ENCODE measurements around the gene SMAD7.

Gene SMAD7, protein sequence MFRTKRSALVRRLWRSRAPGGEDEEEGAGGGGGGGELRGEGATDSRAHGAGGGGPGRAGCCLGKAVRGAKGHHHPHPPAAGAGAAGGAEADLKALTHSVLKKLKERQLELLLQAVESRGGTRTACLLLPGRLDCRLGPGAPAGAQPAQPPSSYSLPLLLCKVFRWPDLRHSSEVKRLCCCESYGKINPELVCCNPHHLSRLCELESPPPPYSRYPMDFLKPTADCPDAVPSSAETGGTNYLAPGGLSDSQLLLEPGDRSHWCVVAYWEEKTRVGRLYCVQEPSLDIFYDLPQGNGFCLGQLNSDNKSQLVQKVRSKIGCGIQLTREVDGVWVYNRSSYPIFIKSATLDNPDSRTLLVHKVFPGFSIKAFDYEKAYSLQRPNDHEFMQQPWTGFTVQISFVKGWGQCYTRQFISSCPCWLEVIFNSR

DNA sequence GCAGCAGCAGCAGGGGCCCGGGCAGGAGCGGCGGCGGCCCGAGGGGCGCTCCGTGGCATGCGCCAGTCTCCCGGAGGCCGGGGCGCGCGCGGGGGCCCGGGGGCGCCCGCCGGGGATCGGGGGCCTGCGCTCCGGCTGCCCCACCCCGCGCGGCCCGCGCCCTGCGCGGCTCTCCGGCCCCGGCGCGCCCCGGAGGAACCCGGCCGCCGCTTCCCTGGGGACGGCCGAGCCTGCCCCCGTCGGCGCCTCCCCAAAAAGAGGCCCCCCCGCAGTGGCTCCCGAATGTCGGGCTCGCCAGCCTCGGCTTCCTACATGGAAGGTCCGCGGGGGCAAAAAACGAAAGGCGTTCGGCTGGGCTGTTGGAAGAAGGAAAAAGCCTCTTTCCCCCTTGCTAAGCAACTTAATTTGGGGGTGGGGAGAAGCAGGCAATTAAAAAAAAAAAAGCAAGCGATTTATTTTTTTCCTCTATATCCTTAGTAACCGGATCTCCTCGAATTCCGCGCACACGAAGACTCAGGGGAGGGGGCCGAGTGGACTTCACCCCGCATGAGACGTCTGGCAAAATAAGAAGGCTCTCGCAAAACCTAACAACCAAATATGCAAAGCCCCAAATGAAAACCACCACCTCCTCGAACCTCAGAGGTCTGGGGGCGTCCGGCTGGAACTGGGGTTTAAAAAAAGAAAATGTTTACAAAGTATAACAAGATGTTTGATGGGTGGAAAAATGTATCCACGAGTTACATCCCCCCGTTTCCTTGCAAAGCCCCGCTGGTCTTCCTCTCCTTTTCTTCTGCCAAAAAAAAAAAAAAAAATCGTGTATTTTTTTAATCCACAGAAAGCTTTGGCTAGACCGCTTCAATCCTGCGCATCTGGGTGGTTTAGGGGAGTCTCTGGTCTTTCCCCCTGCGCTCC, at the start of gene SMAD7:
Gene SMAD7 (minus strand): TSS at position 430 of the 912 bp plus-strand sequence. CDS start 541 bp downstream, outside the sequence.
- DNase-seq (ENCODE audit: low read depth in 2 of 2): no peak

DNA sequence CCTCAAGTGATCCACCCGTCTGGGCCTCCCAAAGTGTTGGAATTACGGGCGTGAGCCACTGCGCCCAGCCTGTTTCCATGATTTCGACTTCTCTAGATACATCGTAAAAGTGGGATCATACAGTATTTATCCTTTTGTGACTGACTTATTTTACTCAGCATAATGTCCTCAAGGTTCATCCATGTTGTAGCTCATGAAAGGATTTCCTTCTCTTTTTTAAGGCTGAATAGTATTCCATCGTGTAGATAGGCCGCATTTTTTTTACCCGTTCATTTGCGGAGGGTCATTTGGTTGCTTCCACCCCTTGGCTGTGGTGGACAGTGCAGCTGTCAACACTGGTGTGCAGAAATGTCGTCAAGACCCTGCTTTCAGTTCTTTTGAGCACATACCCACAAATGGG, 48.8 kb upstream of the SMAD7 start:
- DNase-seq (ENCODE audit: low read depth in 2 of 2): no peak

DNA sequence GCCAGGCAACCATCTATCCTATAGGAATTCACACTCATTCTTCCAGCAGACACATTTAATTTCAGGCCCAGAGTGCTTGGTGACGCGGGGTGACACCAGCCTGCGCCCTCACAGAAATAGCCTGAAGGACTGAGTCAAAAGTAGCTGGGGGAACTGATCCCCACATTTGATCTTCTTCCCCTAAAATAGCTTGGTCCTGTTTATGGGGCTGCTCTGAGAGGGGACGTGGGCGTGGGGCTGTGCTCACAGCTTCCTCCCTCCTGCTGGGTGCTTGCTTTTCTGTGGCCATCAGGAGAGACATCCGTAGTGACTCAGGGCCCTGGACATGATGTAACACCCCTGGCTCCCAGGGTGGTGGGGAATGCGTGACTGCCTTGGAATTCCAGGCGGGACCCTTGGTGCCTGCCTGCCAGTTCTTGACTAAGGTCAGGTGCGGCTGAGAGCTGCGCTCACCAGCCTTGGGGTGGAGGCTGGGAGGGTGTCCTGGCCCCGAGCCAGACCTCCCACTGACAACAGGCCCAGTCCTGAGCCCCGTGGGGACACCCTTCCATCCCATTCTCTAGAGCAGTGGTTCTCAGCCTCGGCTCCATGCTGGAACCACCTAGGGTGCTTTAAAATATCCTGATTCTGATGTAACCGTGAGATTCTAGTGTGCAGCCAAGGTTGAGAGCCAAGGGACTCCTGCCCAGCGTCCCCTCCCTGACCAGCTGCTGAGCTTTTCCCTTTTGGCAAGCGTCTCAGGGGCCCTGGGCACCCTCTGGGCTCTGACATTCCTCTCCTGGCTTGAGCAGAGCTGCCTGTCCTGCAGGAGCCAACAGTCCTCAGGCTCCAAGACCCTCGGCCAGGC, 47.4 kb upstream of the SMAD7 start:
- no peak for DNase-seq (ENCODE audit: low read depth in 2 of 2)

DNA sequence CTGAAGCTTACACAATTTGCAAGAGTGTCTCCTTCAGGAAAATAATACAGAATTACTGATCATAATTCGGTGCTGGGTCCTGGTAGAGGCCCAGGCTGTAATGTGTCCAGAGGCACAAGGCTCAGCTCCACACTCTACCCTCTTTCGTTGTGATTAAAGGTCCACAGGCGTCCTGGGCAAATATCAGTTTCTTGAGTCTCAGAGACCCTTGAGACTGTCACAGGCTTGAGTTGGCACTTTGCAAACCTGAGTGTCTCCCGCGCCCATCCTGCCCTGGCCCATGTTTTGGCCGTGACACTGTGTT, 46.9 kb upstream of the SMAD7 start:
- DNase-seq (ENCODE audit: low read depth in 2 of 2): no peak

DNA sequence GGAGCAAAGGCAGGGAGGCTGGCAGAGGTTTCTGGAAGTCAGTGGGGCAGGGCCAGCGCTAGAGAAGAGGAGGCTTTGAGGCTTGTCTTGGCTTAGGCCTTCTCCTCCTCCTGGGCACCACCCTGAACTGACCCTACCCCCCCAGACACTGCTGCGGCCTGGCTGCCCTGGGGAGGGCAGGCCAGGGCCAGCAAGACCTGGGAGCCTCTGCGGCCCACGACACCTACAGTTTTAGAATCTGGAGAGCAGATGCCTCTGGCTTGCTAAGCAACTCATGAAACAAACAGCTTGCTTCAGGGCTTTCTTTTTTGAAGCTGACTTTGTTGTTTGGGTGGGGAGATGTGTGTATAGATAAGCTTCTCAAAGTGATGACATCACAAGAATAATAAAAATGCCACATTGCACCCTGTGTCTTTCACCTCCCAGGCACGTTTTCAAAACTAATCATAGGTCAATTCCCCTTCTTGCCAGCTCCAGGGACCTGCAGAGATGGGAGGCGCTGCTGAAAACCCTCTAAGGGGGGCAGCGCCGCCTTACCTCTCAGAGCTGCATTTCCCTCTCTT, 46.2 kb upstream of the SMAD7 start:
- DNase-seq (ENCODE audit: low read depth in 2 of 2): no peak

DNA sequence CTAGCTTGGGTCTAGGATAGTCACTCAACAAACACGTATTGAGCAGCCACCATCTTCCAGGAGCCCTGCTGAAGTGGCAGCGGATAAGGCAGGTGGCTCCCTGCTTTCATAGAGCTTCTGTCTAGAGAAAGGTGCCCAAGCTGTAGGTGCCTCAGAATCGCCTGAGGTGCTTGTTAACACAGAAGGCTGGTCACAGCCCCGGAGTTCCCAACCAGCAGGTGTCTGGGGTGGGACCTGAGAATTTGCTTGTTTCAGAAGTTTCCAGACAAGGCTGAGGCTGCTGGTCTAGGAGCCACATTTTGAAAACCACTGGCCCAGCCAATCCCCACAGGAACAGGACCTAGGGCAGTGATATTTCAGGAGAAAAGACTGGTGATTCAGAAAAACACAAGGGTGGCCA, 45.3 kb upstream of the SMAD7 start:
- DNase-seq (ENCODE audit: low read depth in 2 of 2): no peak

DNA sequence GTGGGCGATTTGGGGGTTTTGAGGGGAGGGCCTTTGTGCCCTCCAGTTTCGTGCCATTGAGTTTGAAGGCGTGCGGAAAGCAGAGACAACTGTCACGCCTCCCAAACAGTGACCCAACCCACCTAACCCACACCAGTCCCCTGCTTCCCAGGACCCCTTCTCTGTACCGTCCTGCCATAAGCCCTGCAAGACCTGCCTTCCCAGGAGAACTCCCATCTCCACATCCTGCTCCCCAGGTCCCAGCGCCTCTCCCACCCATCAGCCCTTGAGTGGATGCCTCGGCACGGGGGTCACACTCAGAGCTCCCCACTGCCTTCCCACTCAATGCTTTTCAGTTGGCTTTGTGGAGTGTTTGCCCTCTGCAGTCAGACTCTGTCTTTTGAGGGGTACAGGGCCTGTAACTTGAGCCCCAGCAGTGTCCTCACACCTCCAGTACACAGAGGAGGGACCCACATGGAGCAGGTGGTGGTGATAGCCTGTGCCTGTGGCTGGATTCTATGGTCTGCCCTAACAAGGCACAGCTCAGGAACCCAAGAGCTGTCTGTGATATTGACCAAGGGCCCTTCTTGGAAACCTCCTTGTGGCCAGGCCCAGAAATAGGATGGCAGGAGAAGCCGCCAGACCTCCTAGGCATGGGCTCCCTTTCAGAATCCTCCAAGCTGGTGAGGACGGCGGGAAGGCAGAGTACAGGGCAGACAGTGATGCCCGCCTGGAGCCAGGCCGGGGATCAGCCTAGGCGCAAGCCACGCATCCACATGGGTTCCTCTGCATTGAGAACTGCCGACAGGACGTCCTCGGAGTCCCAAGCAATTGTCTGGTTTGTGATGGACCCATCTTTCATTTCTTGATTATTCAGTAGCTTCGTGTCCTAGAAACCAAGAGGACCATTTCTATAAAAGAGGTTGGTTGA, 44.4 kb upstream of the SMAD7 start:
- DNase-seq (ENCODE audit: low read depth in 2 of 2): no peak

DNA sequence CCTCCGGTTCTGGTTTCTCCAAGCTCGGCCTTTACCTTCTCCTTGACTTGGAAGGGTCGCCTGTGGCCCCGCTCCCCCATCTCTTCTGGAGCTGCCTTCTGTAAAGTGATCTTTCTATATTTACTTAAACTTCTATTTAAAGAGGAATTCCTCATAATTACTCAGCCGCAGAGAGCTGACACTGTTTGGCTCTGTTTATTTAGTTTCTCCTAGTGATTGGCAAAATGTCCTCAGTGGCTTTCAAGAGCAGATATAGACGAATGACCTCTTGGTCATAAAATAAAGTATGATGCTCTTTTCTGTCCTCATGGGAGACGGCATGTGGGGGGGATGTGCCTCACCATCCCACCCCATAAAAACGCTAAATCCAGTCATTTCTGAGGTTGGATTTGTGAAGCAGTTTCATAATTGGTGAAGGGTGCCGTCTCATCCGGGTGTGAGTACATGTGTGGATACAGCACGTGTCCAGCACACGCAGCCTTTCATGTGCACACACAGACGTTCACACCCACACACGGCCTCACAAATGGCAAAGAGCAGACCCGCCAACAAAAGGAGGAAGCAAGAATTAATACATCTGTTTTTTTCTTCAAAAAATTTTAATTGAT, 43.4 kb upstream of the SMAD7 start:
- no peak for DNase-seq (ENCODE audit: low read depth in 2 of 2)

DNA sequence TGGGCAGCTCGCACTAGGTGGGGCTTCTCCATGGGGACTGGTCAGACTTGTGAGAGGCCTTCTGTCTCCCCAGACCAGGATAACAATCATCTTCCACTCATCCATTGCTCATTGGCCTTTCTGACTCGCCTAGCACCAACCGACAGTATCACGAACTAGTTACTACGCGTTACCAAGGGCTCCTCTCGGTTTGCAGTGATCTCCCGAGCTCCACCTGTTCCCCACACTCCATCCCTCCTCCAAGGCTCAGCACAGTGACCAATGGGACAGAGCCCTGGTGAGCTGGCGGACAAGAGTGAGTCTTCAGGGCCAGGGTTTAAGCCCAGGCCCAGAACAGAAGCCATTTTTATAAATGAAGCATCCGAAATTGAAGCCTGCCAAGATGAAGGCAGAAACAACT, 42.8 kb upstream of the SMAD7 start:
- DNase-seq (ENCODE audit: low read depth in 2 of 2): no peak

DNA sequence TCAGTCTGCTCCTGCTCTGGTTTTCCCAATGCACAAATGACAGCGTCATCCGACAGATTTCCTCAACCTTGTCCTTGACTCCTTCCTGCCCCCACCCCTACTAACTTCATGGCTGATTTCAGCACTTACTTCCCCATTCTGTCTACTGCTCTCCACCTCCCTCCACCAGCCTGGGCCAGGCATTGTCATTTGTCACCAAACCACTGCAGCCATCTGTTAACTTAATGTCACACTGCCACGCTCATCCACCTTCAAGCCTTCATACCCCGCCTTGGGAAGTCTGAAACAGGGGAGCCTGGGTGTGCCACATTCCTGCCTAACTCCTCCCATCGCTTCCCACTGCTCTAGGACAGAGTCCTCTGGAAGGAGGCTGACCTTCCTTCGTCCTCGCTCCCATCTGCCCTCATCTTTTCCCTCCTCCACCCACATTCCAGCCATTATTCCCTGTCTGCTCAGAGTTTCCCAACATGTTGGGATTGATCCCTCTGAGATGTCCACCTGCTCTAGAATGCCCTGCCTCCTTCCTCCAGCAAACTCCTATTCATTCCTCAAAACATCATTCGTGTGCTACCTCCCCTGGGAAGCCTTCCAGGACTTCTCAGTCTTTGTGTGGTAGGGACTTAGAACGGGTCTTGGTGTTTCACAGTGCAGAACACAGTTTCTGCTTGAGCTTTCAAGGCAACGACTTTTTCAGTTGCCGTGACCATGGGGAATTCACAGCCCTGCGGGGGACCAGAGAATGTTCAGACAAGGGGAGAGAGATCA, 42.2 kb upstream of the SMAD7 start:
- no peak for DNase-seq (ENCODE audit: low read depth in 2 of 2)

DNA sequence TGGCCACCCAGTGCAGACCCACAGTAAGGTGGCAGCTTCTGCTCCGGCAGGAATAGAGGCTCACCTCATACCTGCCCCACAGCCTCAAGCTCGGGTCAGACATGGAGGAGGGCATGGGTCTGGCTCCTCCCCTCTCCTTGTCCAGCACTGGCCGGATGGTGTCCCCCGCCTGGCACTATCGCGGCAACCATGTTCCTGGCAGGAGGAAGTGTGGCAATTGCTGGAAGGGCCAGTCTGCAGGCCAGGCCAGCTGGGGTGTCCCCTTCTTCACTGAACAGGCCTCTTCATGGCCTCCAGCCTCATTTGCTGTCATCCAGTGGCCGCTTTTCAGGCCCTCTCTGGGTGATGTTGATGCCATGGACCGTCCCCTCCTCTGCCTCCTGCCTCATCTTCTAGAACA, 41.4 kb upstream of the SMAD7 start:
- no peak for DNase-seq (ENCODE audit: low read depth in 2 of 2)

DNA sequence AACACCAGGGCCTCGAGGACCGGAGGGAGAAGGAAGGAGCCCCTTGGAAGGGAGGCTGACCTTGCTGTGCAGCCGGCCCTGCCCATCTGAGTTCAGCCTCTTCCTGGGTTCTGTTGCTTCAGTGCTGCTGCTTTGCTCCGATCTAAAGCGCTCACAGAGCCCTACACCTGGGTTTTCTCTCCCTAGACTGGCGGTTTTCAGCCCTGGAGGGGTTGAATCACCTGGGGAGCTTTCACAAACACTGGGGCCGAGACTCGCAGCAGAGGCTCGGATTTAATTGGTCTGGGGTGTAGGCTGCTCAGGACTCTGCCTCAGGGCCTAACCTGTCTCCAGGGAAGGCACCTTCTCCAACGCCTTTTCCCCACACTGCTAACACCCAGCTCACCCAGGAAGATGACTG, 40.9 kb upstream of the SMAD7 start:
- DNase-seq (ENCODE audit: low read depth in 2 of 2): no peak

DNA sequence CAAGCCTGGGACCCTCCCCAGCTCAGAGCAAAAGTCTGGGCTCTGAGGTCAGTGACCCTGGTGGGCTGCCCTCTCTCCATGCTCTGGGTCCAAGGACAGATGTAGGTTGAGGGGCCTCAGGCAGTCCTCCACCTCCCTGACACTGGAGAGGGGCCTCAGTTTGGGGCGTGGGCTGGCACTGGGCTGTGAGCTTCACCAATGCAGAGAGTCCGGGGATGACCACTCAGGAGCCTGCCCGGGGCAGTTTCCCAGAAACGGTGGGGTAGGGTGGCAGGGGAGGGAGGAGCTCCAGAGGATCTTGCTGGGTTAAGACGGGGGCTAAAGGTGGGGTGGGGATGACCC, 40.5 kb upstream of the SMAD7 start:
- DNase-seq (ENCODE audit: low read depth in 2 of 2): no peak

DNA sequence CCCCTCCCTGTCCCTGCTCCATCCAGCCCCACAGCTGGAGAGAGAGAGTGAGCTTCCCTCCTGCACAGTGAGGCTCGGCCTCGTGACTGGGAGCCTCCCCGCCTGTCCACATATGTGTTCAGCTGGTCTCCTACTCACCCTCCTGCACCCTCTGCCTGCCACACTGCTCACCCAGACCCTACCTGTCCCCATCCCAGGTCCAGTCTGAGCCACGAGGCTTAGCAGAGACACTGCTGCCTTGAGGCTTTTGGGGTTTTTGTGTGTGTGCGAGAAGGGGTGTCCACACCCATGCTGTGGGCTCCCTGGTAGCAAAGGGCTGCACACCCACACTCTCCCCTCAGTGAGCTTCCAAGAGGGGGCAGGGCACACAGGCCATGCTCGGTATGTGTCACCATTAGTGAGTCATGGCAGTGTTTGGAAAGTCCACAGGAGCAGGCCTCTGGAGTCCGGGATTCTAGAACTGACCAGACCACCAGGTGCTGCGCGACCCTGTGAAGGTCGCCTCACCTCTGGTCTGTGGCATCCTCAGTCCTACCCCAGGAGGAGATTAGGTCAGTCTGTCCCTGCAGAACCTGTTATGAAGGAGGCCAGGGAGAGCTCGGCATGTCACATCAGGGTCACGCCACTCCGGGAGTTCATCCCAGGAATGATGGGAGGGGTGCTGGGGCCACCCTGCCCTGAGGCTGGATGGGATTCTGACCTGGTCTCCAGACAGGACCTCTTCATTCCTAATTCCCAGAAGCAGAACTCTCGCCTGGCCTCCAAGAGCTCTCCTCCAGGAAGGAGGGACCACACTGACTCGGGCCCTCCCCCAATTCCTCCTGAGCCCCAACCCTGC, 39.9 kb upstream of the SMAD7 start:
- DNase-seq (ENCODE audit: low read depth in 2 of 2): no peak

DNA sequence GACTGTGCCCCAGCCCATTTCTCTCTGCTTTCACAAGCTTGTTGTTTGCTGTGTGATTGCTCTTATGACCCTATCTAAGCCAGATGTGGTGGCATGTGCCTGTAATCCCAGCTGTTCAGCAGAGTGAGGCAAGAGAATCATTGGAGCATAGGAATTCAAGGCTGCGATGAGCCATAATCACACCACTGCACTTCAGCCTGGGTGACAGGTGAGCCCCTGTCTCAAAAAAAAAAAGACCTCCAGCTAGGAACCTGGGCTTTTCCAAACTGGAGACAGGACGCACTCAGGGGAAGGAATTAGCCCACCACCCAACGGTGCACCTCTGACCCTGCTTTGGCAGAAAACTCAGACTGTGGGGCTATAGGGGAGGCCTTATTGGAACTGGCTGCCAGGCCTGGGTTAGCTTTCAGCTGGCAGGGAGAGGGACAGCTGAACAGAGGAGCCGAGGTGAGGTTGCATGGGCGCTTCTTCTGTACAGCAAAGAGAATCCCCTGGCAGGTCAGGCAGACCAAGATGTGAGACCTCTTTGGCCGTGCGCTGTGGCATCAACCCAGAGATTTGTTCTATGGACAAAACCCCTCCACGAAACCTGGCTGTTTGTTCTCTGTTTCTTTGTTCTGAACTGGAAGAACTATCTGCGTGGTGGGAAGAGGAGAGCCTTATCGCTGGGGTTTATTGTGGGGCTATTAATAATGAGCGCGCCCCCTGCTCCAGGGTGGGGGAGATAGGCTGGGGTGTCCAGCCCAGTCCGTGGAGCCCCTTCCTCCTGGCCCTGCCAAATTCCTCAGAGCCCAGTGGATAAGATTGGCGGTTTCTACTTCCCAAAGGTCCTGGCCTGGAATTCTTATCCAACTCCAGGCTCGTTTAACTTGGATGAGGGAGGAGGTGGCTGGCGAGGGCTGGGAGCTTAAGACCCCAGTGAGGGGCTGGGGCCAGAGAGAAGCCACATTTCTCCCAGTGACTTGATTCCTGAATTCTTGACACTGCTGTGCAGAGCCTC, 38.8 kb upstream of the SMAD7 start:
- no peak for DNase-seq (ENCODE audit: low read depth in 2 of 2)

DNA sequence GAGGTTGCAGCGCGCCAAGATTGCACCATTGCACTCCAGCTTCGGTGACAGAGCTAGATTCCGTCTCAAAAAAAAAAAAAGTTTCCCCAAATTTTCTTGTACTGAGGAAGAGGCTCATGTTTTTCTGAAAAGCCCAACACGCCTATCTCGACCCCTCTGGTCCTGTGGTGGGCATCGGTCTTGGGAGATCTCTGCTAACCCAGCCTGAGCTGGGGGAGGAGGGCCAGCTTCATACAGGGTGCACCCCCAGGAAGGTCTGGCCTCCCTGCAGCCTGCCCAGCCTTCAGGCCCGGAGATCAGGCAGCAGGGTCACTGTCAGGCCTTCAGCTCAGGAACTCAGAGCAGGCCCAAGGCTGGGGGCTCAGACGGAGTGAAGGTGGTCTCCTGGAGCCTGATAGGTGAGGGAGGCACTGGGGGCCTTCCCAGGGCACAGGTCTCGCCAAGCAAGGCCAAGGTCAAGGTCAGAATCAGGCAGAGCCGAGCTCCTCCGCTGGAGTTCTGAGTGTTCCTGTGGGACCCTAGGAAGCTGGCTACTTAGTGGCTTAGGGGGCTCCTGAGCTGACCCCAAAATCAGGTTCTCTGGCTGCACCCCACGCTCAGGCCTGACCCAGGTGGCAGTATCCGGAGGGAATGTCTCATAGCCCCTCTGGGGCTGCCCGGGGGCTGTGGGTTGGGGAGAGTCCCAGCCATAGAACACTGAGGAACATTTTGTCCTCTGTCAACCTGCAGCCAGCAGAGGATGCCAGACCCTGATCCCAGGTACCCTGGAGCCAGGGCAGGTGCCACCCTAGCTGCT, 37.9 kb upstream of the SMAD7 start:
- DNase-seq (ENCODE audit: low read depth in 2 of 2): no peak

DNA sequence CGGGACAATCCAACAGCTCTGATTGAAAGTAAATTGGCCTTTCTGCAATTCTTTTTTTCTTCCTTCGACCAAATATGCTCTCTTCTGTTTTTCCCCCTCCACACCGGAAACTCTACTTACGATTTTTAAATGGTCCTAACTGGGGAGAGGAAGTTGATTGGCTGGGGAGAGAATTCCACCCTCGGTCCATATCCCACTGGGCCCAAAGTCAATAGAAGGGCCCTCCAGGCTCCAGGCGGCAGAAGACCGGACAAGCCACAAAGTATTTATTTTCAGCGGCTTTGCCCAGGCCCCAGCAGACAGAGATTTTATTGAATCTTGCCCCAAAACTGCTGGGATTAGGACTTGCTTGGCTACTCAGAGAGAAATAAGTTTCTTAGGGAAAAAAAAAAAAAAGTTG, 37.1 kb upstream of the SMAD7 start:
- DNase-seq (ENCODE audit: low read depth in 2 of 2): no peak
